CD4-positive, alpha-beta T cell treated with Interleukin-12 subunit alpha and Interleukin-12 subunit beta, for 1 hour (primary cell): ENCODE measurements around the gene FHIT.
"Not testable (repeated sequence)": the region's sequence is repeated elsewhere in the genome, so short reads cannot be mapped to it uniquely, and the experiment has no call there.

Source experiments
- DNase-seq: peaks from one replicate; pipeline ENCODE4 v3.0.0-alpha.2; 2020

FHIT gene

DNA sequence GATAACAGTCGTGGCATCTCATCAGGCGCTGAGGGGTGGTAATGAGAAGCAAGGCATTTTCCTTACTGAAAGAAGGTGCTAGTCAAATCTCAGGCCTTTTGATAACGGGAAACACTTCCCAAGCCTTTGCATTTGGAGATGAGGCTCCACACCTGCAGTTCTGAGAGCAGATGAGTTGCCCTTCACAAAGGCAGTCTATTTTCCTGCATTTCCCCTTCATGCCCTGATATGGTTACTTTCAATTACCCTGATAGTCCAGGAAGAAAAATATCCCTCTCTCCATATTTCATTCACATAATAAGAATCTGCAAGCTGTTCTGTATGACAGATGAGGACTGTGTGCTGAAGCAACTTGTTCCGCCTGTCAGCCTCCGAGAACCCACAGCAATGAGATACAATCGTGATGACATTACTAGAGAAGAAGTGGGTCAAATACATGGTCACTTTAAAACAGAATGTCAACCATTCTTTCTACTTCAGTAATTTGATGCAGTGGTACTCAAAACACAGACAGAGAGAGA is 25.0 kb downstream of the FHIT start:
- no peak for DNase-seq

DNA sequence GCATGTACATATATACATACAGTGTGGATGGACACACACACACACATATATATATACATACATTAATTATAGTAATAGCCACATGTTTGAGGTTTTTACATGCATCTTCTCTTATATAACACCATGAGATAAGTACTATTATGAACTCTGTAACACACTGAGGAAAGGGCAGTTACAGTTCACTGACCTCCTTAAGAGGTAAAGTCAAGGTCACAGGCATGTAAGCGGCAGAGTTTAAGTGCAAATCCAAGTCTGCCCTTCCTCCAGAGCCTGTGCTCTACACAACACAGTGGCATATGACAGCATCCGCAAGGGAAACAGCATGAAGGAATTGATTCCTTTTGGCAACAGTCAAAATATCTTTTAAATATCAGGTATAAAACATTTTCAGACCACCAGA is 26.4 kb downstream of the FHIT start:
- DNase-seq, result no peak

DNA sequence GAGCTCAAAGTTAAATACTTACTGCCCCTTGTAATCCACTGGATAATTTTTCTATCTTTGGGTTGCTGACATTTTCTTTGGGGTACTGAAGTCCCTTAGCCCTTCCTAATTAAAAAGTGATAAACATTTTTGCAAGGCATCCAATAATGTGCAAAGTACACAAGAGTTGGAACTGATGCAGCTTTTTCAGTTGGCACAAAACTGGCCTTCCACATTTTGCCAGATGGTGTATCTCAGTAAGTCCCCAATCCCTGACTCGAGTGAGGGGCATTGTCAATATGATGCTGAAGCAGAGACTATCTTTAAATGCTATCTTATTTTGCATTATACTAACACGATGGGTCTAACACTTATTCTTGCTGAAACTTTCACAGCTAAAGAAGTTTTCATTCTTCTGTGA is 27.8 kb downstream of the FHIT start:
- no peak for DNase-seq

GRCh38 chr3:61222467-61222866 is 28.8 kb downstream of the FHIT start:
- DNase-seq, result no peak

DNA sequence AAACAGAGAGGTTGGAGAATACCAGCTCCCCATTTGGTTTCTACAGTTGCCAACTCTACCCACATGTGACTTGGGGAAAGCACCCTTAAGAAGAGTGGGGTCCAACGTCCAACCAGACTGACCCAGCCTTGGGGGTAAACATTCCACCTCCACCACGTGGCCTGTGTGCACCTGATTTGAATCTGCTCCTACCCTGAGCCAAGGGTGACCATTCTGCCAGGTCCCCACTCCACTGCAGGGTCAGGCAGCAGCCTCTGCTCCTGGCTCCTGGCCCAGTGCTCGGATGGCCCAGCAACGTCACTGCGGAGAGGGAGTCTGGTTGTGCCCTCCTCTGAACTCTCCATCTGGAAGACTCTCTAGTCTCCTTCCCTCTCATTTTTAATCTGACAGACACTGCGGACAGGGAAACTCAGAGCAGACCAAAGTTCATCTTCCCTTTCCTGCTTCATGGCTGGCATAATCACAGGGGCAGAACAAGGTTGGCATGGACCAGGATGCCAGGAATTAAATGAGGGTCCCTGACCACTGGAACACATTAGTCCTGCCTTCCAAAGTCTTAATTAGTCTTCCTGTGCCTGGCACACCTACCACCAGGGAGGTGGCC is 29.4 kb downstream of the FHIT start:
- no peak for DNase-seq

- no peak for DNase-seq
Measured at GRCh38 chr3:61218504-61218903, 32.7 kb downstream of the FHIT start.

DNA sequence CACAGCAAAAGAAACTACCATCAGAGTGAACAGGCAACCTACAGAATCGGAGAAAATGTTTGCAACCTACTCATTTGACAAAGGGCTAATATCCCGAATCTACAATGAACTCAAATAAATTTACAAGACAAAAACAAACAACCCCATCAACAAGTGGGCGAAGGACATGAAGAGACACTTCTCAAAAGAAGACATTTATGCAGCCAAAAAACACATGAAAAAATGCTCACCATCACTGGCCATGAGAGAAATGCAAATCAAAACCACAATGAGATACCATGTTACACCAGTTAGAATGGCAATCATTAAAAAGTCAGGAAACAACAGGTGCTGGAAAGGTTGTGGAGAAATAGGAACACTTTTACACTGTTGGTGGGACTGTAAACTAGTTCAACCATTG is 35.1 kb downstream of the FHIT start:
- not testable (repeated sequence) for DNase-seq

DNA sequence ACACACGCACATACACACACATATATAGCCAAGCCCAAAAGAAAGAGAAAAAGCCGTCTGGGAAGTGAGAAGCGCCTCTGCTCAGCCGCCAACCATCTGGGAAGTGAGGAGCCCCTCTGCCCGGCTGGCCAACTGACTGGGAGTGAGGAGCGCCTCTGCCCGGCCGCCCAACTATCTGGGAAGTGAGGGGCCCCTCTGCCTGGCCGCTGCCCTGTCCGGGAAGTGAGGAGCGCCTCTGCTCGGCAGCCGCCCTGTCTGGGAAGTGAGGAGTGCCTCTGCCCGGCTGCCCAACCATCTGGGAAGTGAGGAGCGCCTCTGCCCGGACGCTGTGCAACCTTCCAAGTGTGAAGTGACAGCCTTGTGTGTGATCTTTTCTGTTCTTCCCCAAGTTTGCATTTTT is 49.2 kb downstream of the FHIT start:
- no peak for DNase-seq

GRCh38 chr3:61201071-61201470 is 50.2 kb downstream of the FHIT start:
- DNase-seq, result no peak

DNA sequence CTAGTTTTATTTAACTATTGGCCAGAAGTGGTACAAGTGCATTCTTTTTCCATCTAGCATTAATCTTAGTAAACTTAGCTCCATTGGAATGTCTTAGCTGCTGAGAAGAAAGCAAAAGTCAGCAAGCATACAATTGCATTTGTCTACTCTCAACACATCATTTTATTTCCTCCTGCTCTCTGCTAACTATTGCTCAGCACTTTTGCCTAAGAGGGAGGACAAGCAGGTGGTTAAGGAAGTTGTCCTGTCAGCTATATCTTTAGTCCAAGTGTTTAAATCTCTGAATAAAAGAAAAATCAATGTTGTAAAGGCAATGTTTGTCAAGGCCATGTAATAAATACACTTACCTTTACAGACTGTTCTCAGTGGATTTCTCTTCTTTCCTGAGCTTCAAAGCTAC is 51.0 kb downstream of the FHIT start:
- no peak for DNase-seq

DNA sequence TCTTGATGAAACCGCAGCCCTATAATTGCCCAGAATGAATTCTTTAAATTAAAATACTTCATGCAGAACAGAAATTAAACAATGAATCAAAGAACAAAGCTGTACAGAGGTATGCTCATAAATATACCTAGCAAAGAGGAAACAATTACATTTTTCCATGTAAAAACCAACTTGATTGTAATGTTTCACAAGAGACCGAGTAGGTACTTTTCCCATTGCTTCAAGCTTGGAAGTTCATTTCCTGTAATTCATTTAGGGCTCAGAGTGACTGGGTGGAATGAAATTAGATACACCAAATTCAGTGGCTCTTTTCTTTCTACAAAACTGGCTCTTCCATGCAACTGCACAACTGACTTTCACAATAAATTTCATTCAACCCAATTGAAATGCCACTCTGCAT is 51.4 kb downstream of the FHIT start:
- no peak for DNase-seq

DNA sequence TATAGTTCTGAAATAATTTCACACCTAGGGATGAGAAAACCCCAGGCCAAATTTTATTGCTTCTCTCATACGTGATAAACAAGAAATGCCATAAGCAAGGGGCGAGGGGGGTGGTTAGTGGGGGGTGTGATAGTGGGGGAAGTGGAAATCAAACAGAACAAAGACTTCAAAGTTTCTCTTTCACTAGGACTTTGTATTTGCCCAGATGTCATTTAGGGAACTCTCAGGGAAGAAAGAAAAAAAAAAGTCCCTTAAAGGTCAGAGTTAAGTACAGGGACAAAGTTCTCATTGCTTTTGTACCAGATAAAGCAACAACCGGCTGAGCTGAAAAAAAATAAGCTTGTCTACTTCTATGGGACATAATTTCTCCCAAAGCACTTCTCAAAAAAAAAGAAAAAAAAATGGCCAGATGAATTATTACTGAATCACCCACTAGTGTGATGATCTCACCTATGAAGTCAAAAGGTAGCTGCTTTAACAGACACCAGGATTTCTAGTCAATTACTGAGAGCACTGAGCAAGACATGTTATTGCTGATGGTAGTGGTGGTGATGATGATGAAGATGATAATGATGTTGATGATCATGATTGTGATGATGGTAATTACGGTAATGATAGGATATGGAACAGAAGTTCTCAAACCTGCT is 56.2 kb downstream of the FHIT start:
- DNase-seq, result no peak

DNA sequence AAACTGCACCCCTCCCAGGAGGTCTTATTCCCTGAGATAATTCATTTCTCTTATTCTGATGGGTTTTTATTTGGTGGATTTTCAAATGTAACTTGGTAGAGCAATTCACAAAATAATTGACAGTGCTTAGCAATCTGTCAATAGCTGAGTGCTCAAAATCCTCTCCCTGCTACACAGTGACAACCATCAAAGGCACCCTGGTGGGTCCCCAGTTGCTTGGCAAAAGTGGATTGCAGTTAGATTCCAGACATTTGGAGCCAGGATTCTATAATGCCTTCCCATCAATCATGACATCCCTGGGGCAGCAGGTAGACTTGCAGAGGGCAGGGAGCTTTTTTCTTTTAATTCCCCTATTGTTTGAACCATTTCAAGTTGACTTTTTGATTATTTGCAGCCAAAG is 59.0 kb downstream of the FHIT start:
- no peak for DNase-seq

- not testable (repeated sequence) for DNase-seq
Measured at GRCh38 chr3:61190205-61190604, 61.0 kb downstream of the FHIT start.

GRCh38 chr3:61186030-61186429 is 65.2 kb downstream of the FHIT start:
- no peak for DNase-seq

DNA sequence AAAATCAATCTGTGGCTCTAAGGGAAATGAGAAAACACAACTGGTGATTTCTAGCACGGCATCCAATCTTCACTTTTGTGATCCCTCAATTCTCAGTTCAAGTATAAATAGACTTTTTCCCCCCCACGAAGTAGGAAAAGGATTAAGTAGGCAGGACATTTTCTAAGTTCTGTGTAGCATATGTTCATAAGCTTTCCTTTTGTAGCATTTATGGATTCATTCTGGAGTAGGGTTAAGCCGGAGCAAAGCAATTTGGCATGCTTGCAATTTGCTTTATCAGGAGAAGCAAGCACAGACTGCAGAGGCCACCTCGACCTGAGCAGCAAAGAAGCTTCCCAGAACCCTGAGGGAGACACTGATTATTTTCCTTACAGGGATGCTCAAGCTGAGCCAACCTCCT is 66.3 kb downstream of the FHIT start:
- no peak for DNase-seq

- DNase-seq, result no peak
Measured at GRCh38 chr3:61182662-61183061, 68.6 kb downstream of the FHIT start.

GRCh38 chr3:61181874-61182273 is 69.4 kb downstream of the FHIT start:
- no peak for DNase-seq

GRCh38 chr3:61180206-61180605 is 71.0 kb downstream of the FHIT start:
- DNase-seq, result no peak

- no peak for DNase-seq
Measured at GRCh38 chr3:61178167-61178566, 73.1 kb downstream of the FHIT start.

GRCh38 chr3:61177450-61177849 is 73.8 kb downstream of the FHIT start:
- DNase-seq, result no peak

DNA sequence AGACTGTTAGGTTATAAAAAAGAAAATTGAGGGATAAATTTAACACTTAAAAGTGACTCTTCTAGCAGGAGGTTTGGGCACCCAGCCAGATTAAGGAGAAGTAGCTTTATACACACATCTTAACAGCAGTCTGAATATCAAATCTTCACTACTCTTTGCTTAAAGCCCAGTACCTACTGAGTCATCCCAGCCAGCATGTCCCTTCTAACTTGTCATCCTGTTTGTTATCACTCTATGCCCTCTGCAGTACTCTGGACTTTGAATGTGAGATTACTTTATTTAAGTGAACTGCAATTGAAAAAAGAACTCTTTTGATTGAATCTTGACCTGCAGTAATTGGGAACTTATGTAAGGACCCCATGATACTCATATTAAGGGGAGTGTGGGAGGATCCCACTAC is 77.6 kb downstream of the FHIT start:
- DNase-seq, result no peak

- DNase-seq, result no peak
Measured at GRCh38 chr3:61172684-61173083, 78.6 kb downstream of the FHIT start.

DNA sequence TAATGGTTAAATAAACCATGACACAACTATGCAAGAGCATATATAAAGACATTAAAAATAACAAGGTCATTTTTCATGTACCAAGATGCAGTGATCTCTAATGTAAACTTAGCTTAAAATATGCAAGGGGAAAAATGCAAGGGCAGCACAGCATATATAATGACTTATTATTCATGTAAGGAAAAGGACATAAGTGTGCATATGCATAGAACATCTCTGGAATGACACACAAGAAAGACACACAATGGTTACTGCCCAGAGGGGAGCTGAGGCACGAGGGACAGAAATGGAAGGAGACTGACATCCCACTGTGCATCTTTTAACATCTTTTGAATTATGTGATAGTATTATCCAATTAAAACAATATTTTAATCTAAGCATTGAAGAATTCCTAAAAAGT is 79.0 kb downstream of the FHIT start:
- DNase-seq, result no peak

- no peak for DNase-seq
Measured at GRCh38 chr3:61169621-61170251, 81.5 kb downstream of the FHIT start.
